B cell (primary cell): ENCODE measurements around the gene SNTG2. TPM values are rescaled to one million over a fixed set of nuclear protein-coding genes. Genes with fewer than 3 reads are reported as not detected.

Experiments
- ATAC-seq: fragments of 200-7000 bp; cut with Tn5 transposase; one replicate; pipeline ENCODE4 v1.10.0; 2021; ENCODE audit warnings: low read depth, mild to moderate bottlenecking, moderate number of reproducible peaks, moderate library complexity
- CTCF ChIA-PET: fragments of 350-600 bp; sonication (Branson Sonifier 250); formaldehyde crosslinking; loops from one replicate; lab custom pipeline; 2021; ENCODE audit warnings: antibody characterized with exemption, inconsistent platforms; lab: Charles Lee
- POLR2A ChIA-PET: fragments of 350-600 bp; sonication (Branson Sonifier 250); formaldehyde crosslinking; loops from one replicate; lab custom pipeline; 2021; ENCODE audit warnings: antibody characterized with exemption; lab: Charles Lee
- DNase-seq: peaks from one replicate; pipeline ENCODE4 v3.0.0; 2013
- H2AFZ ChIP-seq: 2 replicates; pipeline ENCODE4 v1.6.1; 2012; ENCODE audit warnings: mild to moderate bottlenecking, low read depth, low read length; ENCODE audit not compliant: insufficient read depth, poor library complexity, severe bottlenecking
- H3K27ac ChIP-seq, 2 donors: 1 replicate in 1 of 2; 2 replicates in 1 of 2; pipeline ENCODE4 v1.5.1; 2012 to 2013; ENCODE audit warnings: low read length in 2 of 2, mild to moderate bottlenecking in 2 of 2, moderate library complexity in 1 of 2
- H3K27me3 ChIP-seq, 4 experiments: fragments of 200-600 bp in 1 of 4; sonication (generic) in 1 of 4; replicated peaks in 1 of 4; 1 replicate in 2 of 4; 2 replicates in 2 of 4; pipeline versions ENCODE4 v1.6.1 to v1.7.0; 2013 to 2016; ENCODE audit warnings: low read length in 3 of 4, mild to moderate bottlenecking in 2 of 4, mixed read lengths in 1 of 4, moderate library complexity in 1 of 4; ENCODE audit not compliant: insufficient read depth in 4 of 4, control insufficient read depth in 3 of 4; ENCODE audit errors: control extremely low read depth in 1 of 4
- H3K36me3 ChIP-seq, 2 experiments: replicated peaks in 1 of 2; 1 replicate in 1 of 2; 2 replicates in 1 of 2; pipeline versions ENCODE4 v1.6.1 to v1.7.1; 2013; ENCODE audit warnings: low read length in 1 of 2; ENCODE audit not compliant: insufficient read depth in 2 of 2, control insufficient read depth in 1 of 2; ENCODE audit errors: control extremely low read depth in 1 of 2, extremely low read depth in 1 of 2
- H3K4me1 ChIP-seq, 2 donors: fragments of 200-600 bp in 1 of 2; sonication (generic) in 1 of 2; 1 replicate in 1 of 2; 2 replicates in 1 of 2; pipeline versions ENCODE4 v1.5.1 to v1.6.1; 2013 to 2017; ENCODE audit warnings: low read length in 2 of 2; ENCODE audit not compliant: control insufficient read depth in 2 of 2, insufficient read depth in 2 of 2
- H3K4me2 ChIP-seq: replicated peaks from 2 replicates; pipeline ENCODE3; 2012; ENCODE audit warnings: mild to moderate bottlenecking, low read depth, low read length; ENCODE audit not compliant: poor library complexity, severe bottlenecking
- H3K4me3 ChIP-seq, 5 experiments: fragments of 200-600 bp in 1 of 5; sonication (generic) in 1 of 5; 1 replicate in 3 of 5; 2 replicates in 2 of 5; pipeline versions ENCODE4 v1.5.1 to v1.7.0; 2011 to 2016; ENCODE audit warnings: low read length in 4 of 5, mild to moderate bottlenecking in 4 of 5, low read depth in 2 of 5, control low read depth in 1 of 5, moderate library complexity in 1 of 5; ENCODE audit not compliant: insufficient read depth in 1 of 5; ENCODE audit errors: control extremely low read depth in 1 of 5, extremely low read depth in 1 of 5
- H3K79me2 ChIP-seq: fragments of 200-600 bp; sonication (generic); one replicate; pipeline ENCODE4 v1.6.0; 2016; ENCODE audit warnings: low read length; ENCODE audit not compliant: control insufficient read depth, insufficient read depth
- H3K9ac ChIP-seq: fragments of 200-600 bp; sonication (generic); 2 replicates; pipeline ENCODE4 v1.6.1; 2017; ENCODE audit warnings: mild to moderate bottlenecking, low read length, moderate library complexity
- H3K9me3 ChIP-seq, 3 donors: one replicate each; pipeline versions ENCODE4 v1.6.1 to v1.7.1; 2013; ENCODE audit warnings: low read length in 2 of 3; ENCODE audit not compliant: control insufficient read depth in 2 of 3, insufficient read depth in 1 of 3; ENCODE audit errors: control extremely low read depth in 1 of 3
- H4K20me1 ChIP-seq: 2 replicates; pipeline ENCODE4 v1.6.0; 2012; ENCODE audit warnings: mild to moderate bottlenecking, low read length; ENCODE audit not compliant: insufficient read depth, control insufficient read depth, poor library complexity, severe bottlenecking
- H3K27ac Mint-ChIP-seq: one replicate; pipeline ENCODE4 v1.8.0; 2021; ENCODE audit warnings: mixed read lengths
- H3K27me3 Mint-ChIP-seq: one replicate; pipeline ENCODE4 v1.8.0; 2021; ENCODE audit warnings: mixed read lengths
- H3K4me1 Mint-ChIP-seq: one replicate; pipeline ENCODE4 v1.8.0; 2021; ENCODE audit warnings: mixed read lengths
- H3K4me3 Mint-ChIP-seq: one replicate; pipeline ENCODE4 v1.8.0; 2021; ENCODE audit warnings: mixed read lengths
- H3K9me3 Mint-ChIP-seq: one replicate; pipeline ENCODE4 v1.8.0; 2022; ENCODE audit warnings: mixed read lengths; ENCODE audit not compliant: insufficient read depth
- EZH2 ChIP-seq: IDR thresholded peaks from 2 replicates; pipeline ENCODE4 v1.6.1; 2012; ENCODE audit warnings: borderline replicate concordance, low read depth, mild to moderate bottlenecking, moderate library complexity, low read length; ENCODE audit not compliant: insufficient read depth, poor library complexity, severe bottlenecking
- whole genome bisulfite sequencing: methylation state at CpG from one replicate; pipeline ENCODE4 v1.1.5; 2013; ENCODE audit warnings: missing lambda C conversion rate; ENCODE audit not compliant: insufficient coverage; 5-methylcytosine and 5-hydroxymethylcytosine counted together
- intact Hi-C: fragments of 100-400 bp; cut with micrococcal nuclease; formaldehyde crosslinking; loops from one replicate; pipeline ENCODE4 v1.10.0; 2022
- polyA plus RNA-seq: library from polyadenylated mRNA; depleted of rRNA; stranded (reverse); fragments of >200 nt; gene quantifications from 2 replicates; pipeline ENCODE4 v1.2.3, GENCODE V29; 2012
- total RNA-seq, 2 donors: library from RNA; stranded (reverse); fragments of 120-200 nt in 1 of 2; gene quantifications; 1 replicate in 1 of 2; 2 replicates in 1 of 2; pipeline versions ENCODE4 v1.2.3 to v1.2.4, GENCODE V29; 2013 to 2022
- TF ChIP-seq, protein P1 (sequence below): fragments of 200-600 bp; IDR thresholded peaks from one replicate; pipeline ENCODE4 v1.8.0; 2022; ENCODE audit warnings: antibody characterized with exemption, mild to moderate bottlenecking

Gene SNTG2
- total and polyA plus RNA-seq, 2 donors (not counting 1 experiment from before 2014, with no cell fraction given): 2.1 to 2.4 TPM

DNA sequence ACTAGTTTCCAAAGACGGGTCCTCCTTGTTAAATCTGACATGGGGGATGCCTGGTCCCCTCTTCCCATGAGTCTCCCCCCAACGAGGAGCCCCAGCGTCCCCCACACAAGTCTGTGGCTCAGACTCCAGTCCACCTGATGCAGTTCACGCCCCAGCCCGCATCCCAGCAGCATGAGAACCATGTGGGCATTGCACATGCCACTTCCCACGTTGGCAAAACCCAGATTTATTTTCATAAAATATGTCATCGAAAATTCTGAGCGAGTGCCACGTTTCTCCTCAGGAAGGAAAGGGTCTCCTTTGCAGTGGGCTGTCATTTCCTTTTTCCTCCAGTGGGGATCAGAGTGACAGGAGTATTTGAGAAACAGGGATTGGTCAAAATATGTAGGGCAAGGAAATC, 417.0 kb downstream of the SNTG2 start:
- ChIA-PET CTCF (no interaction called here), POLR2A (no interaction called here)
- no peaks in the 10 kb centered on the region for H4K20me1 ChIP-seq
- H3K27me3 Mint-ChIP-seq: peaks cover 3% of the 10 kb centered on the region
- H3K27me3 ChIP-seq: no peaks in the 10 kb centered on the region
- peaks cover 0 to 1% (median 0%) of the 10 kb centered on the region in 3 donors for H3K9me3 ChIP-seq
- H3K9ac ChIP-seq: no peak overlapping the region
- H3K79me2 ChIP-seq: no peaks in the 10 kb centered on the region
- ATAC-seq (no peak), DNase-seq (no peak)
- no peak overlapping the region for H3K27ac ChIP-seq
- no peak for TF ChIP-seq EZH2
- WGBS: 79% methylated on average over 3 of the region's 9 CpGs
- H3K4me3 ChIP-seq: no peak overlapping the region
- H3K4me3 Mint-ChIP-seq: no peak overlapping the region
- no peaks in the 10 kb centered on the region for H3K9me3 Mint-ChIP-seq
- peaks cover 7% of the 10 kb centered on the region for H3K4me1 Mint-ChIP-seq
- H3K27ac Mint-ChIP-seq: no peak overlapping the region
- H2AFZ ChIP-seq: no peak overlapping the region
- H3K36me3 ChIP-seq: no peaks in the 10 kb centered on the region
- no peak overlapping the region for H3K4me2 ChIP-seq
- intact Hi-C loops: no loop called here
- H3K4me1 ChIP-seq: peaks cover 15 to 18% of the 10 kb centered on the region in 2 donors

DNA sequence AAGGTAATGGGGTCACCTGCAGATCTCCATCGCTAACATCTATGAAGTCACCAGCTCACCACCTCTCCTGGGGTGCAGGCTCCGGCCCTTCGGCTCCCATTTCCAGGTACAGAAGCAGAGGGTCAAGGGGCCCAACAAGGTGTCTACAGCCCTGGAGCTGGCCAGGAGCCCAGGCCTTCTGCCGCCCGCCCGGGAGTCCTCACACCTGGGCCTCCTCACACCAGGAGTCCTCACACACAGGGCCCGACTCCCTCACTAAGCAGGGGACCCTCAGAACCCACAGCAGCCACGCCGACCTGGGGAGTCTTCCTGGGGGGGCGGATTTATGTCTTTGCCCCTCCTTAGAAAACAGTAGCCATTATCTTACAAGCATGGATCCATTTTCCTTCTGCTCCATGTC, 419.3 kb downstream of the SNTG2 start:
- no peaks in the 10 kb centered on the region for H3K36me3 ChIP-seq
- H3K27ac ChIP-seq: no peak overlapping the region
- intact Hi-C loops: no loop called here
- H3K9me3 ChIP-seq: peaks cover 0 to 4% (median 0%) of the 10 kb centered on the region in 3 donors
- peaks cover 6% of the 10 kb centered on the region for H3K27me3 Mint-ChIP-seq
- no peak overlapping the region for H2AFZ ChIP-seq
- ATAC-seq (no peak), DNase-seq (no peak)
- no peak overlapping the region for H3K27ac Mint-ChIP-seq
- no peak overlapping the region for H3K9ac ChIP-seq
- H3K4me2 ChIP-seq: no peak overlapping the region
- no peak overlapping the region for H3K4me3 ChIP-seq
- H4K20me1 ChIP-seq: no peaks in the 10 kb centered on the region
- 95% methylated on average over 9 of the region's 10 CpGs for WGBS
- ChIA-PET CTCF (no interaction called here), POLR2A (no interaction called here)
- no peaks in the 10 kb centered on the region for H3K9me3 Mint-ChIP-seq
- peaks cover 7% of the 10 kb centered on the region for H3K4me1 Mint-ChIP-seq
- H3K79me2 ChIP-seq: no peaks in the 10 kb centered on the region
- H3K4me3 Mint-ChIP-seq: no peak overlapping the region
- H3K4me1 ChIP-seq: peaks cover 15 to 18% of the 10 kb centered on the region in 2 donors
- H3K27me3 ChIP-seq: no peaks in the 10 kb centered on the region
- TF ChIP-seq, protein P1, sequence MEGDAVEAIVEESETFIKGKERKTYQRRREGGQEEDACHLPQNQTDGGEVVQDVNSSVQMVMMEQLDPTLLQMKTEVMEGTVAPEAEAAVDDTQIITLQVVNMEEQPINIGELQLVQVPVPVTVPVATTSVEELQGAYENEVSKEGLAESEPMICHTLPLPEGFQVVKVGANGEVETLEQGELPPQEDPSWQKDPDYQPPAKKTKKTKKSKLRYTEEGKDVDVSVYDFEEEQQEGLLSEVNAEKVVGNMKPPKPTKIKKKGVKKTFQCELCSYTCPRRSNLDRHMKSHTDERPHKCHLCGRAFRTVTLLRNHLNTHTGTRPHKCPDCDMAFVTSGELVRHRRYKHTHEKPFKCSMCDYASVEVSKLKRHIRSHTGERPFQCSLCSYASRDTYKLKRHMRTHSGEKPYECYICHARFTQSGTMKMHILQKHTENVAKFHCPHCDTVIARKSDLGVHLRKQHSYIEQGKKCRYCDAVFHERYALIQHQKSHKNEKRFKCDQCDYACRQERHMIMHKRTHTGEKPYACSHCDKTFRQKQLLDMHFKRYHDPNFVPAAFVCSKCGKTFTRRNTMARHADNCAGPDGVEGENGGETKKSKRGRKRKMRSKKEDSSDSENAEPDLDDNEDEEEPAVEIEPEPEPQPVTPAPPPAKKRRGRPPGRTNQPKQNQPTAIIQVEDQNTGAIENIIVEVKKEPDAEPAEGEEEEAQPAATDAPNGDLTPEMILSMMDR: no peak
- TF ChIP-seq EZH2: no peak
